K562 (cell line): Measurements from ENCODE around the gene ACAP3. TPM values are rescaled to one million over a fixed set of nuclear protein-coding genes. Genes with fewer than 3 reads are reported as not detected.
A peak's percentile ranks its signal among the peaks of the same experiment; 100 is the strongest.

Experiments
- ATAC-seq: fragments of 200-7000 bp; cut with Tn5 transposase; 3 replicates; pipeline ENCODE4 v1.9.1; 2020; ENCODE audit warnings: moderate library complexity
- BruUV-seq: library from RNA; stranded (reverse); fragments of 400-500 nt; replicated peaks from 2 replicates; lab custom pipeline; 2021; lab: Mats Ljungman, UMichigan
- CTCF ChIA-PET: fragments of 300-600 bp; formaldehyde crosslinking; extraction: SDS; loops from one replicate; lab custom pipeline; 2021; ENCODE audit warnings: low intra/inter-chr PET ratio; lab: Yijun Ruan, JAX
- POLR2A ChIA-PET: fragments of 300-600, 350-650 bp; sonication (Branson Sonifier 250); formaldehyde crosslinking; extraction: SDS; loops from one replicate; lab custom pipeline; 2021; ENCODE audit warnings: antibody characterized with exemption, inconsistent platforms; lab: Yijun Ruan, JAX
- DNase-seq, 4 experiments: peaks; one replicate each; pipeline versions ENCODE4 v3.0.0 to v3.0.0-alpha.2; 2011 to 2018; ENCODE audit warnings: low spot score in 3 of 4, mixed read lengths in 3 of 4; ENCODE audit errors: extremely low read depth in 1 of 4
- FAIRE-seq: peaks from 2 replicates; lab custom pipeline; 2011; peaks lifted over from hg19 to GRCh38; lab: Jason Lieb, UNC
- H2AFZ ChIP-seq: 2 replicates; pipeline ENCODE4 v1.6.0; 2011; ENCODE audit warnings: low read depth, low read length, control low read depth, inconsistent platforms
- H3K27ac ChIP-seq: fragments of 200-600 bp; 3 replicates; pipeline ENCODE4 v1.8.0; 2011; ENCODE audit warnings: low read depth, mild to moderate bottlenecking, control low read depth, inconsistent platforms, low read length, moderate library complexity, mixed read lengths; ENCODE audit errors: extremely low read depth
- H3K27me3 ChIP-seq, 2 experiments: fragments of 300-600 bp in 1 of 2; 2 replicates in 1 of 2; 3 replicates in 1 of 2; pipeline versions ENCODE4 v1.6.0 to v1.8.0; 2011; ENCODE audit warnings: inconsistent platforms in 2 of 2, low read length in 2 of 2, mild to moderate bottlenecking in 1 of 2, mixed read lengths in 1 of 2, moderate library complexity in 1 of 2; ENCODE audit not compliant: control insufficient read depth in 2 of 2, insufficient read depth in 2 of 2
- H3K36me3 ChIP-seq: fragments of 300-600 bp; 3 replicates; pipeline ENCODE4 v1.8.0; 2011; ENCODE audit warnings: mild to moderate bottlenecking, low read length, inconsistent platforms; ENCODE audit not compliant: control insufficient read depth, insufficient read depth
- H3K4me1 ChIP-seq, 2 experiments: fragments of 200-600 bp in 1 of 2; replicated peaks in 1 of 2; 2 replicates in 1 of 2; 3 replicates in 1 of 2; pipeline versions ENCODE4 v1.5.1 to v1.8.0; 2011; ENCODE audit warnings: inconsistent platforms in 2 of 2, low read length in 2 of 2, mild to moderate bottlenecking in 1 of 2, mixed read lengths in 1 of 2, moderate library complexity in 1 of 2; ENCODE audit not compliant: control insufficient read depth in 2 of 2, insufficient read depth in 2 of 2
- H3K4me2 ChIP-seq: 2 replicates; pipeline ENCODE4 v1.6.1; 2011; ENCODE audit warnings: low read length, control low read depth, inconsistent platforms, mixed read lengths; ENCODE audit not compliant: insufficient read depth
- H3K4me3 ChIP-seq: fragments of 200-600 bp; sonication (generic), shearing (Covaris generic); 2 replicates; pipeline ENCODE4 v1.5.1; 2016; ENCODE audit warnings: control low read depth, inconsistent platforms
- H3K79me2 ChIP-seq: fragments of 200-600 bp; 3 replicates; pipeline ENCODE4 v1.8.0; 2011; ENCODE audit warnings: low read length, inconsistent platforms; ENCODE audit not compliant: control insufficient read depth, insufficient read depth
- H3K9ac ChIP-seq, 2 experiments: 2 replicates each; pipeline versions ENCODE4 v1.6.0 to v1.6.1; 2011; ENCODE audit warnings: low read depth in 2 of 2, low read length in 2 of 2, control low read depth in 1 of 2, inconsistent platforms in 1 of 2, mild to moderate bottlenecking in 1 of 2, mixed read lengths in 1 of 2; ENCODE audit not compliant: insufficient read depth in 1 of 2
- H3K9me1 ChIP-seq: one replicate; pipeline ENCODE4 v1.6.0; 2011; ENCODE audit warnings: inconsistent platforms, mild to moderate bottlenecking, low read length, moderate library complexity; ENCODE audit not compliant: control insufficient read depth, insufficient read depth
- H3K9me3 ChIP-seq: replicated peaks from 2 replicates; pipeline ENCODE4 v1.5.1; 2011; ENCODE audit warnings: low read depth, low read length, inconsistent platforms; ENCODE audit not compliant: control insufficient read depth, insufficient read depth
- H4K20me1 ChIP-seq: replicated peaks from 2 replicates; pipeline ENCODE4 v1.6.1; 2011; ENCODE audit warnings: low read length, inconsistent platforms, mixed read lengths; ENCODE audit not compliant: control insufficient read depth, insufficient read depth
- RUNX1 ChIP-seq: sonication (generic); IDR thresholded peaks from 2 replicates; pipeline ENCODE4 v1.6.1; 2016; ENCODE audit warnings: antibody characterized with exemption, low read depth
- SP2 ChIP-seq: IDR thresholded peaks from 2 replicates; pipeline ENCODE4 v1.6.1; 2011; ENCODE audit warnings: mild to moderate bottlenecking, low read depth, low read length, moderate library complexity; ENCODE audit not compliant: poor library complexity, severe bottlenecking; ENCODE audit errors: extremely low read depth
- ZNF263 ChIP-seq: sonication (generic); formaldehyde crosslinking; IDR thresholded peaks from 2 replicates; pipeline ENCODE4 v1.8.0; 2022; ENCODE audit warnings: mild to moderate bottlenecking, missing genetic modification reagents, borderline replicate concordance
- WGBS: fragments of 100-300 bp; shearing (Covaris generic); methylation state at CpG from one replicate; pipeline ENCODE4 v1.1.6; 2016; ENCODE audit warnings: low coverage, mixed read lengths; ENCODE audit not compliant: insufficient coverage; ENCODE audit errors: missing lambda C conversion rate; 5-methylcytosine and 5-hydroxymethylcytosine counted together
- in situ Hi-C: fragments of 300-500 bp; cut with MboI; formaldehyde crosslinking; loops from 4 replicates; pipeline ENCODE4 v1.15.0; 2018; ENCODE audit warnings: inconsistent platforms, mixed read lengths
- intact Hi-C: fragments of 100-400 bp; cut with micrococcal nuclease; formaldehyde crosslinking; loops from 2 replicates; pipeline ENCODE4 v1.14.2; 2022
- polyA plus RNA-seq, 8 experiments: library from polyadenylated mRNA; depleted of rRNA in 4 of 8; stranded (reverse) in 5 of 8; unstranded in 3 of 8; fragments of >200 nt; fragmentation: Nextera tagmentation in 2 of 8; fragmentation: Illumina TruSeq in 1 of 8; extraction: Ambion mirVana in 2 of 8; extraction: Trizol in 1 of 8; gene quantifications; 2 replicates each; pipeline versions ENCODE4 v1.2.1 to v1.2.3, GENCODE V29; 2011 to 2014; ENCODE audit warnings: inconsistent platforms in 1 of 8, missing spikeins in 1 of 8
- total RNA-seq, 7 experiments: library from RNA; depleted of rRNA in 6 of 7; stranded (reverse); fragments of >200 nt in 6 of 7; fragmentation: Illumina TruSeq in 2 of 7; extraction: Trizol in 2 of 7; gene quantifications; 2 replicates each; pipeline versions ENCODE4 v1.2.1 to v1.2.3, GENCODE V29; 2011 to 2021; ENCODE audit warnings: low replicate concordance in 1 of 7
- TF ChIP-seq, protein P1 (sequence below): fragments of 250-450 bp; sonication (Bioruptor Pico); IDR thresholded peaks from 2 replicates; pipeline ENCODE4 v1.8.0; 2021; ENCODE audit warnings: mild to moderate bottlenecking, moderate library complexity
- TF ChIP-seq, protein P2 (sequence below), 2 experiments: fragments of 450-650 bp; IDR thresholded peaks; 2 replicates each; pipeline ENCODE4 v1.6.1; 2018; ENCODE audit warnings: mild to moderate bottlenecking in 2 of 2, low read depth in 1 of 2; ENCODE audit not compliant: partially characterized antibody in 2 of 2
- TF ChIP-seq, protein P3 (sequence below): fragments of 150-350 bp; conservative IDR thresholded peaks from 2 replicates; pipeline ENCODE4 v1.6.1; 2014; ENCODE audit warnings: low read length

ACAP3 gene
- total and polyA plus RNA-seq, 9 of the 15 experiments (the other 6 are each of a cell fraction or from before 2014, with no cell fraction given): 0.01 to 49.0 (median 12.0) TPM

DNA sequence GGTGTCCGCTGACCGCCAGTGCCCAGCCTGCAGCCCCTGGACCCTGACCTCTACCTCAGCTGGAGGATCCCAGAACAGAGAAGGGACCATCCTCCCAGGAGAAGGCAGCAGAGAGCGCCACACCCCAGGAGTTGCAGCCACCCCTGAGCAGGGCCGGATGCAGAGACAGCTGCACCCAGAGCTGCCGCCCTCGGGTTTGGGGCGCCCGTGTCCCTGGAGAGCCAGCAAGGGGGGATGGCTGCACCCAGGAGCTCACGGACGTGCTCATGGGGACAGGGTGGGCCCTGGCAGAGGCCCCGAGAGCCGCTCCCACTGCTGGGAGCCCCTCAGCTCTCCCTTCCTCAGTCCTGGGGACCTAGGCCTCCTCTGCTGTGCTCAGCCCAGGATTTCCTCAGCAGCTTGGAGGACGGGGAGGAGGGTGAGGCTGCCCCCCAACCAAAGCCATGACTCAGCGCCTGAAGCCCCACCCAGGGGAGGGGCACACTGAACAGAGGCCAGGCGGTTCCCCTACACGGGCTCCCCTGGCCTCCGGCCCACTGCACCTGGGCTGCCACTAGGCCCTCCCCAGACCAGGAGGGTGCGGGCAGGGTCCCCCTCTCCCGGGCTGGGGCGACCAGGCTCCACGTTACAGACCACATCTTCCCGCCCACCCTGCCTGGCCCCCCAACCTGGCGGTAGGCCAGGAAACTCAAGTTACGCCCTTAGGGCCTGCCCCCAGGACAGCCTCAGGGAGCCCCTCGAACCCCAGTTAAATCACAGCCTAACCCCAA, 2.2 kb downstream of the ACAP3 start:
- intact Hi-C loops (loop anchor here (5.0 to 10.0 kb wide), 2 partner anchors 72 to 919 kb away; partner anchors contain the start of genes AURKAIP1 and SKI), in situ Hi-C loops (no loop called here)
- Histone ChIP-seq H3K27ac (peak overlapping the region; percentile 62), H2AFZ (peak overlapping the region; percentile 61; the same call in 1 of the 2 replicates), H3K9me1 (peaks cover 7% of the 10 kb centered on the region), H3K4me1 (peaks cover 41 to 89% of the 10 kb centered on the region in 2 experiments), H3K9me3 (no peaks in the 10 kb centered on the region), H3K36me3 (peaks cover 18% of the 10 kb centered on the region), H3K79me2 (peaks cover 54% of the 10 kb centered on the region), H3K4me3 (peak overlapping the region; percentile 94), H3K9ac (peak overlapping the region; percentile 57 to 97), H3K27me3 (no peaks in the 10 kb centered on the region), H3K4me2 (peak overlapping the region; percentile 75), H4K20me1 (peaks cover 24% of the 10 kb centered on the region; the same call in 1 of the 2 replicates)
- CTCF ChIA-PET: no interaction called here
- no TSS peak for BruUV-seq
- peak; percentile 82 to 97 (median 88) for DNase-seq
- FAIRE-seq: peak; percentile 93
- ATAC-seq: peak; percentile 74
- WGBS: 9% methylated on average over 24 of the region's 25 CpGs
- POLR2A ChIA-PET: interaction anchor here (0.6 to 1.4 kb wide), 5 partner anchors 9 to 278 kb away, joined by 3 to 7 read pairs (median 3); no protein-coding TSS in a partner anchor
- TF ChIP-seq RUNX1: no peak
- no peak for TF ChIP-seq SP2
- TF ChIP-seq ZNF263: peak; percentile 94
- TF ChIP-seq, protein P1, sequence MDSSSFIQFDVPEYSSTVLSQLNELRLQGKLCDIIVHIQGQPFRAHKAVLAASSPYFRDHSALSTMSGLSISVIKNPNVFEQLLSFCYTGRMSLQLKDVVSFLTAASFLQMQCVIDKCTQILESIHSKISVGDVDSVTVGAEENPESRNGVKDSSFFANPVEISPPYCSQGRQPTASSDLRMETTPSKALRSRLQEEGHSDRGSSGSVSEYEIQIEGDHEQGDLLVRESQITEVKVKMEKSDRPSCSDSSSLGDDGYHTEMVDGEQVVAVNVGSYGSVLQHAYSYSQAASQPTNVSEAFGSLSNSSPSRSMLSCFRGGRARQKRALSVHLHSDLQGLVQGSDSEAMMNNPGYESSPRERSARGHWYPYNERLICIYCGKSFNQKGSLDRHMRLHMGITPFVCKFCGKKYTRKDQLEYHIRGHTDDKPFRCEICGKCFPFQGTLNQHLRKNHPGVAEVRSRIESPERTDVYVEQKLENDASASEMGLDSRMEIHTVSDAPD (CRISPR knock-in tag): no peak
- TF ChIP-seq, protein P2, sequence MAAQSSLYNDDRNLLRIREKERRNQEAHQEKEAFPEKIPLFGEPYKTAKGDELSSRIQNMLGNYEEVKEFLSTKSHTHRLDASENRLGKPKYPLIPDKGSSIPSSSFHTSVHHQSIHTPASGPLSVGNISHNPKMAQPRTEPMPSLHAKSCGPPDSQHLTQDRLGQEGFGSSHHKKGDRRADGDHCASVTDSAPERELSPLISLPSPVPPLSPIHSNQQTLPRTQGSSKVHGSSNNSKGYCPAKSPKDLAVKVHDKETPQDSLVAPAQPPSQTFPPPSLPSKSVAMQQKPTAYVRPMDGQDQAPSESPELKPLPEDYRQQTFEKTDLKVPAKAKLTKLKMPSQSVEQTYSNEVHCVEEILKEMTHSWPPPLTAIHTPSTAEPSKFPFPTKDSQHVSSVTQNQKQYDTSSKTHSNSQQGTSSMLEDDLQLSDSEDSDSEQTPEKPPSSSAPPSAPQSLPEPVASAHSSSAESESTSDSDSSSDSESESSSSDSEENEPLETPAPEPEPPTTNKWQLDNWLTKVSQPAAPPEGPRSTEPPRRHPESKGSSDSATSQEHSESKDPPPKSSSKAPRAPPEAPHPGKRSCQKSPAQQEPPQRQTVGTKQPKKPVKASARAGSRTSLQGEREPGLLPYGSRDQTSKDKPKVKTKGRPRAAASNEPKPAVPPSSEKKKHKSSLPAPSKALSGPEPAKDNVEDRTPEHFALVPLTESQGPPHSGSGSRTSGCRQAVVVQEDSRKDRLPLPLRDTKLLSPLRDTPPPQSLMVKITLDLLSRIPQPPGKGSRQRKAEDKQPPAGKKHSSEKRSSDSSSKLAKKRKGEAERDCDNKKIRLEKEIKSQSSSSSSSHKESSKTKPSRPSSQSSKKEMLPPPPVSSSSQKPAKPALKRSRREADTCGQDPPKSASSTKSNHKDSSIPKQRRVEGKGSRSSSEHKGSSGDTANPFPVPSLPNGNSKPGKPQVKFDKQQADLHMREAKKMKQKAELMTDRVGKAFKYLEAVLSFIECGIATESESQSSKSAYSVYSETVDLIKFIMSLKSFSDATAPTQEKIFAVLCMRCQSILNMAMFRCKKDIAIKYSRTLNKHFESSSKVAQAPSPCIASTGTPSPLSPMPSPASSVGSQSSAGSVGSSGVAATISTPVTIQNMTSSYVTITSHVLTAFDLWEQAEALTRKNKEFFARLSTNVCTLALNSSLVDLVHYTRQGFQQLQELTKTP (IDR thresholded peaks at IDR 0.05; ENCODE audit: low read depth in 1 of 2, partially characterized antibody in 2 of 2): no peak
- TF ChIP-seq, protein P3, sequence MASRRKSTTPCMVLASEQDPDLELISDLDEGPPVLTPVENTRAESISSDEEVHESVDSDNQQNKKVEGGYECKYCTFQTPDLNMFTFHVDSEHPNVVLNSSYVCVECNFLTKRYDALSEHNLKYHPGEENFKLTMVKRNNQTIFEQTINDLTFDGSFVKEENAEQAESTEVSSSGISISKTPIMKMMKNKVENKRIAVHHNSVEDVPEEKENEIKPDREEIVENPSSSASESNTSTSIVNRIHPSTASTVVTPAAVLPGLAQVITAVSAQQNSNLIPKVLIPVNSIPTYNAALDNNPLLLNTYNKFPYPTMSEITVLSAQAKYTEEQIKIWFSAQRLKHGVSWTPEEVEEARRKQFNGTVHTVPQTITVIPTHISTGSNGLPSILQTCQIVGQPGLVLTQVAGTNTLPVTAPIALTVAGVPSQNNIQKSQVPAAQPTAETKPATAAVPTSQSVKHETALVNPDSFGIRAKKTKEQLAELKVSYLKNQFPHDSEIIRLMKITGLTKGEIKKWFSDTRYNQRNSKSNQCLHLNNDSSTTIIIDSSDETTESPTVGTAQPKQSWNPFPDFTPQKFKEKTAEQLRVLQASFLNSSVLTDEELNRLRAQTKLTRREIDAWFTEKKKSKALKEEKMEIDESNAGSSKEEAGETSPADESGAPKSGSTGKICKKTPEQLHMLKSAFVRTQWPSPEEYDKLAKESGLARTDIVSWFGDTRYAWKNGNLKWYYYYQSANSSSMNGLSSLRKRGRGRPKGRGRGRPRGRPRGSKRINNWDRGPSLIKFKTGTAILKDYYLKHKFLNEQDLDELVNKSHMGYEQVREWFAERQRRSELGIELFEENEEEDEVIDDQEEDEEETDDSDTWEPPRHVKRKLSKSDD: no peak
